ENCODE data around the gene ABCC3.

The ABCC3 gene

DNA sequence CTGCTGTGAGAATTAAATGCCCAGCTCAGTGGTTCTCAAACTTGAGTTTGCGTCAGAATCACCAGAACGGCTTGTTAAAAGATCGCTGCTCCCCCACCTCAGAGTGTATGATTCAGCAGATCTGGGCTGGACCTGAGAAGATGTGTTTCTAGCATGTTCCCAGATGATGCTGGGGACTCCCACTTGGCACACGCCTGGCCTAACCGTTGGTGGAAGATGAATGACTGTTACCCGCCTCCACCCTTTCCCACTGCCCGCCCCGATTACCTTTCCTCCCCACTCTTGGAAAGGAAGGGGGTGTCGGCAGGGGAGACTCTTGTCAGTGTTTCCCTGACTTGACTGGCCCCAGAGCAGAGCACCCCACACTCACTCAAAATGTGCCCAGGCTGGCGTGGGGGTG is 29.3 kb upstream of the ABCC3 start:
- no peak for DNase-seq

DNA sequence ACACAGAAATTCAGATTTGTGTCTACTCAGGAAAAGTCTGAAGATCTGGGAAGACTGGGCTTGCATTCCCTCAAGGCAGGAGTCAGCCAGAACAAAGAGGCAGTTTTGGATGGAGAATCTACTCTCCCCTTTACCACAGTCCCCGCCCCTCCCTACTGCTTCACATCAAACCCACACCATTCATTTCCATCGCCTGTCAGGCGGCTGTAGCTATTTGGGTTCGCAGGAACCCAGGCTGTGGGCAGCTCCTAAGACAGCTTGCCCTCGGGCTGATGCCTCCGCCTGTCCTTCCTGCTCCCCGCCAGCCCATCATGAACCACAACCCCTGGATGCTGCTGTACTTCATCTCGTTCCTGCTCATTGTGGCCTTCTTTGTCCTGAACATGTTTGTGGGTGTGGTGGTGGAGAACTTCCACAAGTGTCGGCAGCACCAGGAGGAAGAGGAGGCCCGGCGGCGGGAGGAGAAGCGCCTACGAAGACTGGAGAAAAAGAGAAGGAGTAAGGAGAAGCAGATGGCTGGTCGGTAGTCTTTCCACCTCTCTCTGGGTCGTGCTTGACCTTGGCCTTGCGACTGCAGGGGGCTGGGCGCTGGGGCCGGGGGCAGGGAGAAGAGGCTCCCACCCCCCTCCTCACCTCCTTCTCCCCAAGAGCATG is 27.0 kb upstream of the ABCC3 start:
- no peak for DNase-seq

DNA sequence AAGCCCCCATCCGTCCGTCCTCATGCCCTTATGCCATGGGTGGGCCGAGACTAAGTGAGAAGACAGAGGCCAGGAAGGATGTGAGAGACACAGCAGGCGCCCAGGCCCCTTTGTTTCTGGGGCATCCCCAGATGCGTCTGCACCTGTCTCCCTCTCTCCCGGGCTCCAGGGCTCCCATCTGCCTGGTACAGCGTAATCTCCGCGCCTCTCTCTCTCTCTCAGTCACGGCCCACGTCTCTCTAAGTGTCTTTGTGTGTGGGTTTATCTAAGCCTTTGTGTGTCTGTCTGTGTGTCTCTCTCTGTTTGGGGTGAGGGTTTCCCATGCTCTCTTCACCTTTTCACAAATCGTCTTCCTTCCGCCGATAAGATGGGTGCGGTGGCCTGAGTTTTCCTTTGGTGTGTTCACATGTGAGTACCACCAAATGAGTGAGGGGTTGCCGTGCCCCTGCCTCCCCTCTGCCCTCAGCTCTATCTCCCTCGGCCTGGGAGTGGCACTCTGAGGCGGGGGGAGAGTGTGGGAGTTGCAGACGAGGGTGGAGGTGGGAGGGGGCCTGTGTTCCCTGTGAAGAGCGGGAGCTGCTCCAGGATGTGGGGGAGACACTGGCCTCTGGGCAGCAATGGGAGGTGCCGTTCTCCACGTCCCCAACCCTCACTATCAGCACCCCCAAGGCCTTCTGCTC is 25.8 kb upstream of the ABCC3 start:
- DNase-seq = no peak

DNA sequence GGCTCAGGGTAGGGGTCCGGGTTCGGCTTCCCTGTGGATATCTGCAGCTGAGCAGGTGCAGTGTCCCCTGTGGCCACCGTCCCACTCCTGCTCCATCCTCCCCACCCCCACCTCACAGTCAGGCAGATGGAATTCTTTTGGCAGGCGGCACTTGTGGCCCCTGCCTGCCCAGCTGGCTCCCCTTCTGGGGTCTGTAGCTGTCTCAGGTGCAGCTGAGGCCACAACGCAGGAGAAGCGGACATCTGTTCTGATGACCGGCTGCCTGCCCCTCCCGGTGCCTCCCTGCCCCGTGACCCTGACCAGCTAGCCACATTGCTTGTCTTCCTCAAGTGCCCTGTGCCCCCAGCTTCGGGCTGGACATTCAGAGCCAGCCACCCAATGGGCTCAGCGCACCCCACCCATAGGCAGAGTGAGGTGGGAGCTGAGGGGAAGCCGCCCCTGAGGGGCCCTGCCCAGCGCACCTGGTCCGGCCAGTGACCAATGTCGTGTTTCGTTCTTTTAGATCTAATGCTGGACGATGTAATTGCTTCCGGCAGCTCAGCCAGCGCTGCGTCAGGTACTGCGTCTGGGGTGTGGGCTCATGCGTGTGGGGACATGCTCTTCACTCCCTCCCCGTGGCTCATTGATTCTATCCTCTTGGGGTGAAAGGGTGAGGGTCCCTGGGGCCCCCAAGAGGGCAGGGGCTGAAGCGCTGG is 25.2 kb upstream of the ABCC3 start:
- DNase-seq = no peak

DNA sequence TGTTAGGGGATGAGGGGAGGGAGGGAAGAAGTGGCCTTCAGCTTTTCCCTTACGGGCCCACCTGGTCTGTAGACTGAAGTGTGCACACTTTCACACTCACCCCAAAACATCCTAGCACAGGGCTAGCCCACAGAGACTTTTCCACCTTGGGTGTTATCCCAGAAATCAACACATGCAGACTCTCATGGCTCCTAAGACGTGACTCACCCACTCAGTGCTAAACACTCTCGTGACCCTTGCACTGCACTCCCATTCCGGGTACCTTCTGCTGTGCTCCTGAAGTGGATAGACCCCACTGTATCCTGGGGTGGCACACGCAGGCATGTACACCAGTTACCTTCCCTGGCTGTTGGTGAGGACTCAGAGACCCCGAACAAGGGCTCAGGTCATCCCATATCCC is 23.0 kb upstream of the ABCC3 start:
- DNase-seq = no peak

DNA sequence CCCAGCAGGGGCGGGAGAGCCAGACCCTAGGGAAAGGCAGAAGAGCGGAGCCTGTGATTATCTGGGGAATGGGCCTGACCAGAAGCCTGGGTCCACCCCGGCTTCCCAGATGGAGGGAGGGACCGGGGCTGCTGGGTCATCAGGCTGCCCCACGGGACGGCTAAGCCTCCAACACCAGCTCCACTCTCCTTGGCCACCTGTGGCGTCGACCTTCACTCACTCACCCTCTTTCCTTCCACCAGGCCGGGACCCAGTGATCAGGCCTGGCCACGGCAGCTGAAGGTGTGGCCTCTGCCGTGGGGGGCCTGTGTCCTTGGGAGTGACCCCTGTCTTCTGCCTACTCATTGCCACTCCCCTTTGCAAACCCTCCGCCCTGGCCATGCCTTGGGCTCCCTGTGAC is 22.4 kb upstream of the ABCC3 start:
- no peak for DNase-seq

DNA sequence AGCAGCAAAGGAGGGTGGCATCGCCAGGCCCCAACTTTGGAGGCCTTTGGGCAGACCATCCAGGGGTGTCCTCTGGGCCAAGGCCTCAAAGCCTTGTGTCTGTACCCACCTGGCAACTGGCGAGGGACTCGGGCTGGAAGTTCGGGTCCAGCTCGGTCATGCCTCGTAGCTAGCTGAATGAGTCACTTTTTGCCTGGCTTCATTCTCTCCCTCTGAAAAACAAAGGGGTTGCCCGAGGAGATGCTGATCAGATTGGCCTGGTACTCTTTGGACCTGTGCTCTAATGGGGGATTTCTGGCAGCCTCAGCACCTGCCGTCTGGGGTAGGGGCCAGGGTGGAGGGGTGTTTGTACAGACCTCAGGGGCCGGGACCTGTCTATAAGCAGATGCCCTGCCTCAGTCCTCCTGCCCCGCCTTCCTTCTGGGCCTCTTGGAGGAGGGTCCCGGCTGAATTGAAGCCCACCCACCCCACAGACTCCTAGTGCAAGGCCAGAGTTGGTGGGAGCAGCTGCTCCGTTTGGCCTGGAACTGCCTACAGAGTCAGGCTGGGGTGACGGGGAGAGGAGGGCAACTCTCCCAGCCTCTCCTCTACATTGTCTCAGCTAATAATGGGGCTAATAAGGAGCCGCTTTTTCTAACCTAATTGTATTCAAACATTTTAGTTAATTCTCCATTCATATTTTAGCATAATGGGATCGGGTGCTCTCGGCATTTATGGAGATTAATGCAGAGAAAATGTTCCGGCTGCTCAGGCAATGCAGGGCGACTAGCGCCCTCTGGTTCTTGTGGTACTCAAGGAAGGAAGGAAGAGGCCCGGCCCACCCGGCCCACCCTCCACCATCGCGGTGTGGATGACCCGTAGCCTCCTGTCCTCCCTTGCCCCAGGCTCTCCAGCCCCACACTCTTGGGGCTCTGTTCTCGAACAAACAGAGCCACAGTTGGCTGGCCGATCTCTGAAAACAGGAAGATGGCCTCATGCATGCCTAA is 21.4 kb upstream of the ABCC3 start:
- DNase-seq = no peak

DNA sequence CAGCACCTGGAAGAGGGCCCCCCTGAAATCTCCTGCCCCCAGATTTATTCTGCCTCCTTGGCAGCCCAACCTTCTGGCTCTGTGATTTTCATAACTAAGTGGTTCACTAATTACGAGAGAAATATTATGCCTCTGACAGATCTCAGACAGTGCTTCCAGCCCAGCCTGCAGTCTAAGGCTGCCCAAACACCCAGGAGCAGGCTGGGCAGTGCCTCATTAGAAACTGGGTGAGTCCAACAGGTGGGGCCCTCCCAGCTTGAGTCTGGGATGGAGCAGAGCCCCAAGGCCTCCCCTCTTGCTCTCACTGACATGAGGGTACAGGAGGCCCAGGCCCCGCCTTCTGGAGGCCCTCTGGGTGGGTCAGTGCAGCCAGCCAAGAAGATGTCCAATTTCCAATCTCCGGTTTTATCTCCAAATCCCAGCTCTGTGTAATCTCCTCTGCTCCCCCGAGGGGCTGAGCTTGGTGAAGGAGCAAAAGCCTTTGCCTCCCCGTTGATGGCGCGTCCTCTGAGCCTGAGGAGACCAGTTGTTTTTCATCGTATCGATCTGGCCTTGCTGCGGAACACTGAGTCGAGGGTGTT is 20.1 kb upstream of the ABCC3 start:
- no peak for DNase-seq

DNA sequence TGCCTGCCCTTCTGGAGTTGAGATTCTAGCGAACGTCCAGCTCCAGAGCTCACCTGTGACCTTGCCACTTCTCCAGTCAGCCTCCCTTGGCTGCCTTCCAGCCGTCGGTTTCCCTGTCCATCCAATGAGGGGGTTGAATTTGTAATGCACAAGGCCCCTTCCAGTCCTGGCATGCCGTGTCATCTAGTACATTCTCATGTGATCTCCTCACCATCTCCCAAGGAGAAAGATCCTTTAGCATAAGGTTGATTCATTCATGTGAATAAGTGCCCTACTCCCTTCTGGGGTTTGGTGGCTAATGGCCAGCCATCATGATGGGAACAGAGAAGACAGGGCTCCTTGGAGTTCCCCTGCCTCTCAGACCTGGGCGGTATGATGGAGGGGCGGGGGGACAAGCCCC is 18.9 kb upstream of the ABCC3 start:
- no peak for DNase-seq

DNA sequence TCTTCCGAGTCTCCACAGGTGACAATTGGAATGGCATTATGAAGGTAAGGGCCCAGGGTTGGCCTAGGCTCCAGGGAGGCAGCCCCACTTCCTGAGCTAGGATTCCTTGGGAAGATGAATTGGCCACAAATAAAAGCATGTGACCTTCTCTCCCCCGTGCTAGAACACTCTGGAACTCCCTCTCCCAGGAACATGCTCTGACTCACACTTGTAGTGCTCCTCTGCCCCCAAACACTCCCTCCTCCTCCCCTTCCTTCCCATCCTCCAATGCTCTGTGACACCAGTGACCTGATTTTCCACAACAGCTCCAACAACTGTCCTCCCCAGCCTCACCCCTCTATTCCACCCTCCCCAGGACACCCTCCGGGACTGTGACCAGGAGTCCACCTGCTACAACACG is 16.4 kb upstream of the ABCC3 start:
- DNase-seq = no peak

DNA sequence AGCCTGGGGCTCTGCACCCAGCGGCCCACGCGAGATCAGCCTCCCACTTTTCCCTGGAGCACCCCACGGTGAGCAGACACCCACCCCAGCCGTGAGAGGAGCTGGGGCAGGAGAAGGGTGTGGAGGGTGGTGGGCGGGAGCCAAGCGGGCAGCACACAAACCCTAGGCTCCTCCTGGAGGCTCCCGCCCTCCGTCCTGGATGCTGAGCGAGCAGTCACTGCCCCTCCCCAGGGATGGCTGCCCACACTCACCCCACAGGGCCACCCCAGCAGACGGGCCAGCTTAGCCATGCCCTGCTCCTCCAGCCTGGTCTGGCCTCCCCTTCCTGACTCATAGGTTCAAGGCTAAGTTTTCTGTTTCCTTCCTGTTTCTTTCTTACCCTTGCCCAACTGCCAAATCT is 15.7 kb upstream of the ABCC3 start:
- DNase-seq = peak in 1 of 2 donors; percentile 46

DNA sequence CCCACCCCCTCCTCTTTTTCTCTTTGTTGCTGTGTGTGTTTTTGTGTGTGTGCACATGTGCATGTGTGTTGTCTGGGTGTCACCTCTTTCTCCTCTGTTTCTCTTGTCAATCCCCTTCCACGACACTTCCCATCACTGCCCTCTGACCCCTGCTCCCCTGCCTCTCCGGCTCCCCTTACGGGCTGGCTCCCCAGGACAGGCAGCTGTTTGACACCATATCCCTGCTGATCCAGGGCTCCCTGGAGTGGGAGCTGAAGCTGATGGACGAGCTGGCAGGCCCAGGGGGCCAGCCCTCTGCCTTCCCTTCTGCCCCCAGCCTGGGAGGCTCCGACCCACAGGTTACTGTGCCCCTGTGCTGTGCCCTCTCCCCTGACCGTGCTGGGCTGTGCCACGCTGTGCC is 15.2 kb upstream of the ABCC3 start:
- no peak for DNase-seq

DNA sequence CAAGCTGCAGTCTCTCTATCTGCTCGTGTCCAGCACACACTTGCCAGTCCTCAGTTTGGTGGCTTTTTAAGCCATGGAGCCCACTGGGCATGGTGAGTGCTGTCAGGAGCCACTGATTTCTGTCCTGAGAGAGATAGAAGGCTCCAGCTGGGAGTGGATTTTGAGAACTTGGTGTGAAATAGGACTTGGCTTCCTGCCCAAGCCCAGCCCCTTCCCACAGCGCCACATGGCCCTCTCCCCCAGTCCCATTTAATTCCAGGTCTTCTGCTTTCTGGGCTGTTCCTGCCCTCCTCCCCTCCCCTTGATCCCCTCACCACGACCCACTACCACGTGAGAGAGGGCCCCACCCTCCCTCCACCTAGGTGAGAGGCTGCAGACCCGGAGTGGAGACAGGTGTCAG is 14.4 kb upstream of the ABCC3 start:
- DNase-seq = no peak

DNA sequence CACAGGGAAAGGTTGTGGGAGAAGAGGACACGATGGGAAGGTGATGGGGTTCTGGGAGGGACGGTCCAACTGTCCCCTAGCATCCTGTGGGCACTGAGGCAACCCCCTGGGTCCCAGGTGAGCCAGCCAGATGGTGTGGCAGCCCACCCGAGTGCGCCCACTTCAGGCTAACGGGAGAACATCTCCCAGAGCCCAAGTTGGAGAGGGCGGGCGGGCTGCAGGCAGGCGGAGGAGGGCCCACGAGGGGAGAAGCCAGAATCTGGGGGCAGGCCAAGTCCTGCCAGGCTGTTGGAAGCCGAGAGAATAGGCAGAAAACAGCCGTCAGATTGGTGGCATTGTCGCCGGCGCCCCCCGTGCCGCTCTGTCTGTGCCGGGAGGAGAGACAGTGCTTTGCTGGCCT is 13.8 kb upstream of the ABCC3 start:
- DNase-seq = no peak

DNA sequence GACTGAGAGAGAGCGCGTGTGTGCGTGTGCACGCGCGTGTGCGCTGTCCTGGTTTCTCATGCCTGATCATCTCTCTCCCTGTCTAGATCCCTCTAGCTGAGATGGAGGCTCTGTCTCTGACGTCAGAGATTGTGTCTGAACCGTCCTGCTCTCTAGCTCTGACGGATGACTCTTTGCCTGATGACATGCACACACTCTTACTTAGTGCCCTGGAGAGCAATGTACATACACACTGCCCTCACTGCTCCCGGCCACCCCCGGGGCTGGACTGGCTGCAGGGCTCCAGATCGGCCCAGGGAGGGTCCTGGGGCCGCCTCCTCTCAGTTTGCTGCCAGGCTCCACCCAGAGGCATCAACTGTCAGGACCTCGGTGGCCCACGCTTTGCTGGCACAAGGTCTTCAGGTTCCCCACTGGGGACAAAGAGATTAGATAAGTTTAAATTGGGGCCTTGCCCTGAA is 13.1 kb upstream of the ABCC3 start:
- DNase-seq = peak in 1 of 2 donors; percentile 45

DNA sequence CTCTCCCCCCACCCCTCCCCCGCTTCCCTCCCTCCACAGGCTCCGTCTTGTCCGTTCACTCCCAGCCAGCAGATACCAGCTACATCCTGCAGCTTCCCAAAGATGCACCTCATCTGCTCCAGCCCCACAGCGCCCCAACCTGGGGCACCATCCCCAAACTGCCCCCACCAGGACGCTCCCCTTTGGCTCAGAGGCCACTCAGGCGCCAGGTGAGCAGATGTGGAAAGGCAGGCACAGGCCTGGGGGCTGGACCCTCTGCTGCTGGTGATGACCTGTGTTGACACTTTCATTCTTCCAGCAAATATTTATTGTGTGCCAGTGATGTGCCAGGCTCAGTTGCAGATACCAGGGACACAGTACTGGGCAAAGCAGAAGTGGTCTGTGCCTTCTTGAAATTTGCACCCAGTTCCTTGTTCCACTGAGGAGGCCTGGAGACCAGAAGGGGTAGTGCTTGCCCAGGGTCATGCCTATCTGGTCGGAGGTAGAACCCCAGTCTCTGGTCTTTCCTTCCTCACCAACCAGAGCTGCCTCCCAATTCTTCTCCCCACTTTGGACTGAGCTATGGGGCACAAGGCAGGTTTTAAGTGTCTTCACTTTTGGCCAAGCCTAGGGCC is 10.3 kb upstream of the ABCC3 start:
- DNase-seq = peak in 1 of 2 donors; percentile 24

DNA sequence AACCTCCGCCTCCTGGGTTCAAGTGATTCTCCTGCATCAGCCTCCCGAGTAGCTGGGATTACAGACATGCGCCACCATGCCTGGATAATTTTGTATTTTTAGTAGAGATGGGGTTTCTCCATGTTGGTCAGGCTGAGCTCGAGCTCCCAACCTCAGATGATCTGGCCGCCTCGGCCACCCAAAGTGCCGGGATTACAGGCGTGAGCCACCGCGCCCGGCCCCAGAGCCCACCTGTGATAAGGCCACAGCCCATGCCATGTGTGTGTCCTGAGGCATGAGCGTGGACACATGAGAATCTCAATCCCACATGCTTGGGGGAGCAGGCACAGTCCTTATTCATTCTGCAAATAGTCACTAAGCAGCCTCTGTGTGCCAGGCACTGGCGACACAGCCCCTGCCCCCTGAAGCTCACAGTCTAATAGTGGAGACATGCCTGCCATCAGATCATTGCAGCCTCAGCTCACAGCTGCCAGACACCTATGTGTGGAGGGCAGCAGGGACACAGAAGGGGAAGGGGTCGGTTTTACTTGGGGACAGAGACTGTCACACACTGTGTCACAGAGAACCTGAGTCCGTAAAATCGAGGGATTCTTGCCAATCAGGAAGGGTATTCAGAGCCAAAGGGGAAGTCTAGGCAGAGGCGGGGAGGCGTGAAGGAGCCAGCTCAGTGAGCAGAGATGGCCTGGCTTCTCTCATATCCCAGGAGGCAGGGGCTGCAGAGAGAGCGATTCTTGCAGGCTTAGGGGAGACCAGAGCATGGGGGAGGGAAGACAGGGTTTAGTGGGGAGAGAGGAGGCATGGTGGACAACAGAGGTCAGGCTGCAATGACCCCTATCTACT is 9.4 kb upstream of the ABCC3 start:
- DNase-seq = no peak

DNA sequence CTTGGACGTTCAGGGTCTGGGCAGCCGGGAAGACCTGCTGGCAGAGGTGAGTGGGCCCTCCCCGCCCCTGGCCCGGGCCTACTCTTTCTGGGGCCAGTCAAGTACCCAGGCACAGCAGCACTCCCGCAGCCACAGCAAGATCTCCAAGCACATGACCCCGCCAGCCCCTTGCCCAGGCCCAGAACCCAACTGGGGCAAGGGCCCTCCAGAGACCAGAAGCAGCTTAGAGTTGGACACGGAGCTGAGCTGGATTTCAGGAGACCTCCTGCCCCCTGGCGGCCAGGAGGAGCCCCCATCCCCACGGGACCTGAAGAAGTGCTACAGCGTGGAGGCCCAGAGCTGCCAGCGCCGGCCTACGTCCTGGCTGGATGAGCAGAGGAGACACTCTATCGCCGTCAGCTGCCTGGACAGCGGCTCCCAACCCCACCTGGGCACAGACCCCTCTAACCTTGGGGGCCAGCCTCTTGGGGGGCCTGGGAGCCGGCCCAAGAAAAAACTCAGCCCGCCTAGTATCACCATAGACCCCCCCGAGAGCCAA is 8.6 kb upstream of the ABCC3 start:
- DNase-seq = peak; percentile 56 to 67

DNA sequence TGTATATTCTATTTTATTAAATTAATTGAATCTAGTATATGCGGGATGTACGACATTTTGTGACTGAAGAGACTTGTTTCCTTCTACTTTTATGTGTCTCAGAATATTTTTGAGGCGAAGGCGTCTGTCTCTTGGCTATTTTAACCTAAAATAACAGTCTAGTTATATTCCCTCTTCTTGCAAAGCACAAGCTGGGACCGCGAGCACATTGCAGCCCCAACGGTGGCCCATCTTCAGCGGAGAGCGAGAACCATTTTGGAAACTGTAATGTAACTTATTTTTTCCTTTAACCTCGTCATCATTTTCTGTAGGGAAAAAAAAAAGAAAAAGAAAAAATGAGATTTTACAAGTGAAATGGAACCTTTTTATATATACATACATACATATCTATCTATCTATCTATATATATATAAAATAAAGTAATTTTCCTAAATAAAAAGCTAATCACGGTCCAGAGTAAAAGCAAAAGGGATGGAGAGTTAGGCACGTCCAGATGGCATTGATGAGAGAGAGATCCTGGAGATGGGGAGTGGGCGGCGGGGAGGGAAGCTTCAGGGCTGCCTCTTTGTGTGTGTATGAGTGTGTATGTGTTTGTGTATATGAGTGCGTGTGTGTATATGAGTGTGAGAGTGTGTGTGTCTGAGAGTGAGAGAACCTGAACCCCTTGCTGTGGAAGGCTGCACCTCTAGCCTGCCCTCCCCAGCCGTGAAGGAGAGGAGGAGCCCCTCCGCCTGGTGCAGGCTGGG is 7.5 kb upstream of the ABCC3 start:
- DNase-seq = no peak

Measured in CD4-positive, alpha-beta T cell treated with Interleukin-1 beta for 1 hour (primary cell).